DOHH2 (cell line): Measurements from ENCODE around the gene KLHDC9.

ENCODE experiments used
- CTCF ChIP-seq: fragments of 200-600 bp; sonication (generic); IDR thresholded peaks from one replicate; pipeline ENCODE4 v1.5.1; 2014; ENCODE audit warnings: antibody characterized with exemption, mild to moderate bottlenecking, low read depth, low read length; ENCODE audit not compliant: poor library complexity, severe bottlenecking
- EZH2phosphoT487 ChIP-seq: fragments of 200-600 bp; sonication (generic); IDR thresholded peaks from 2 replicates; pipeline ENCODE4 v1.6.1; 2017; ENCODE audit warnings: borderline replicate concordance, mild to moderate bottlenecking, antibody characterized with exemption, low read length, moderate library complexity, mixed read lengths

GRCh38 chr1:161073474-161074121, 24.6 kb upstream of the KLHDC9 start:
- TF ChIP-seq EZH2phosphoT487 (no peak), CTCF (no peak)
